Spleen (tissue), 11 donors: ENCODE results near the gene OBP2B. TPM values are rescaled to one million over a fixed set of nuclear protein-coding genes. Genes with fewer than 3 reads are reported as not detected.

Source experiments
- DNase-seq: peaks from one replicate; pipeline ENCODE4 v3.0.0-alpha.2; 2020
- H3K27ac ChIP-seq, 8 donors: fragments of 200-600 bp; sonication (generic) in 7 of 8; 1 replicate in 4 of 8; 2 replicates in 4 of 8; pipeline versions ENCODE4 v1.5.0 to v1.8.0; 2016 to 2021; ENCODE audit warnings: inconsistent platforms in 4 of 8, mild to moderate bottlenecking in 4 of 8, moderate library complexity in 1 of 8
- H3K27me3 ChIP-seq, 7 donors: fragments of 200-600 bp; sonication (generic) in 6 of 7; replicated peaks in 1 of 7; 1 replicate in 4 of 7; 2 replicates in 3 of 7; pipeline versions ENCODE4 v1.5.0 to v1.8.0; 2016 to 2021; ENCODE audit warnings: inconsistent platforms in 3 of 7, mild to moderate bottlenecking in 1 of 7
- H3K36me3 ChIP-seq, 6 donors: fragments of 200-600 bp; sonication (generic) in 5 of 6; 1 replicate in 4 of 6; 2 replicates in 2 of 6; pipeline versions ENCODE4 v1.5.0 to v1.8.0; 2016 to 2021; ENCODE audit warnings: inconsistent platforms in 2 of 6
- H3K4me1 ChIP-seq, 6 donors: fragments of 200-600 bp; sonication (generic) in 5 of 6; 1 replicate in 3 of 6; 2 replicates in 3 of 6; pipeline versions ENCODE4 v1.5.0 to v1.8.0; 2016 to 2021; ENCODE audit warnings: inconsistent platforms in 3 of 6
- H3K4me3 ChIP-seq, 8 donors: fragments of 200-600 bp; sonication (generic) in 7 of 8; 1 replicate in 4 of 8; 2 replicates in 4 of 8; pipeline versions ENCODE4 v1.5.0 to v1.8.0; 2016 to 2021; ENCODE audit warnings: inconsistent platforms in 4 of 8, mild to moderate bottlenecking in 4 of 8, moderate library complexity in 2 of 8
- H3K9me3 ChIP-seq, 8 donors: fragments of 200-600 bp; sonication (generic) in 7 of 8; 1 replicate in 4 of 8; 2 replicates in 4 of 8; pipeline versions ENCODE4 v1.5.0 to v1.8.0; 2016 to 2021; ENCODE audit warnings: inconsistent platforms in 4 of 8
- CTCF ChIP-seq, 11 experiments: fragments of 200-600 bp in 7 of 11; fragments of 450-650 bp in 4 of 11; sonication (generic) in 4 of 11; IDR thresholded peaks in 8 of 11; conservative IDR thresholded peaks in 3 of 11; 1 replicate in 7 of 11; 2 replicates in 4 of 11; pipeline versions ENCODE4 v1.4.0 to v1.8.0; 2016 to 2021; ENCODE audit warnings: antibody characterized with exemption in 11 of 11, inconsistent platforms in 4 of 11, mild to moderate bottlenecking in 1 of 11
- POLR2A ChIP-seq, 3 donors: fragments of 450-650 bp; IDR thresholded peaks; one replicate each; pipeline ENCODE4 v1.5.1; 2017; ENCODE audit warnings: antibody characterized with exemption in 3 of 3, mild to moderate bottlenecking in 1 of 3
- POLR2AphosphoS5 ChIP-seq, 3 donors: sonication (generic); formaldehyde crosslinking; IDR thresholded peaks; one replicate each; pipeline ENCODE4 v1.5.1; 2017; ENCODE audit warnings: antibody characterized with exemption in 3 of 3
- WGBS, 5 donors: extraction: QIAGEN DNeasy Blood & Tissue Kit in 3 of 5; methylation state at CpG; one replicate each; pipeline versions ENCODE4 v1.1.5 to v1.1.7; 2013 to 2018; 5-methylcytosine and 5-hydroxymethylcytosine counted together
- intact Hi-C: fragments of 100-400 bp; cut with DNase I; formaldehyde crosslinking; loops from one replicate; pipeline ENCODE4 v1.15.0; 2023; ENCODE audit warnings: low total_unique reads
- polyA plus RNA-seq, 3 donors: library from polyadenylated mRNA; stranded (reverse); fragments of 200-250 nt; gene quantifications; one replicate each; pipeline ENCODE4 v1.2.1, GENCODE V29; 2013
- total RNA-seq, 7 donors: library from RNA; depleted of rRNA in 3 of 7; stranded (reverse); fragments of >200 nt in 3 of 7; fragmentation: NEBNext Ultra II Directional in 4 of 7; extraction: Animal tissue kit (Norgen Biotek cat#: 25700) in 4 of 7; gene quantifications; one replicate each; pipeline versions ENCODE4 v1.1.0 to v1.2.1, GENCODE V29; 2016 to 2021
- donor health status: healthy with polysubstance abuse.
- donor health status: DM: no; HTN: no; CAD: no; lungs with moderate emphysema.
- donor health status: DM: no; HTN: no; CAD: no.
- donor health status: Bipolar disorder and iron deficiency.
- donor health status: healthy.
- donor health status: DM: no; HTN: no; CAD: no.
- donor health status: DM: yes; HTN: yes; CAD: no.

The OBP2B gene
- total and polyA plus RNA-seq, 10 donors, result 0.16 to 0.95 (median 0.38) TPM; not detected in 7

DNA sequence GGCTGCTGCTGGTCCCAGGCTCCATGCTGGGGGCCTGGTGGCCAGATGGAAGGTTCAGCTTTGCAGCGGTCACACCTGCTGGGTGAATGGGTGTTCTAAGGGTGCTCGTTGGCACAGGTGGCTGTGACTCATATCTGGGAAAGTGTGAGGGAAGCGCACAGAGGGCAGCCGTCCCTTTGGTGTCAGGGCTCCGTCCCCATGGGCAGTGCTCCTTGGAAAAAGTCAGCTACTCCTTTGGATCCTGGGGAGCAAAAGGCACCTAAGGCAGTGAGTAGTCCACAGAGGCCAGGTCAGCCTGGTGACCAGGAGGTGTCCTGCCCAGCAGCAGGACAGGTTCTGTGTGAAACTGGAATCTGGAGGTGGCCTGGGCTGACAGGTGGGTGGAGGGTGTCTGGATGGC is 26.9 kb downstream of the OBP2B start:
- no peak overlapping the region for H3K27ac ChIP-seq
- H3K4me3 ChIP-seq, result no peak overlapping the region
- intact Hi-C loops, result loop anchor here (5.0 to 10.0 kb wide), 2 partner anchors 145 to 223 kb away; no protein-coding TSS in a partner anchor
- peak; percentile 46 for DNase-seq
- no peaks in the 10 kb centered on the region for H3K36me3 ChIP-seq
- TF ChIP-seq POLR2A (IDR thresholded peaks at IDR 0.05), result no peak
- no peak for TF ChIP-seq POLR2AphosphoS5 (IDR thresholded peaks at IDR 0.05)
- TF ChIP-seq CTCF (IDR thresholded peaks at IDR 0.05 in 8 of 11, conservative IDR thresholded peaks at IDR 0.05 in 3 of 11), result no peak
- WGBS, 5 donors, result 72 to 90% (median 81%) methylated on average over 5 of the region's 5 CpGs
- H3K9me3 ChIP-seq, result no peaks in the 10 kb centered on the region
- H3K4me1 ChIP-seq, result peaks cover 0 to 20% (median 12%) of the 10 kb centered on the region in 6 donors
- peaks cover 0 to 43% (median 3%) of the 10 kb centered on the region in 7 donors for H3K27me3 ChIP-seq

- Histone ChIP-seq H3K27me3 (peaks cover 0 to 37% (median 3%) of the 10 kb centered on the region in 7 donors), H3K9me3 (no peaks in the 10 kb centered on the region), H3K36me3 (no peaks in the 10 kb centered on the region), H3K27ac (no peak overlapping the region), H3K4me1 (peaks cover 0 to 20% (median 12%) of the 10 kb centered on the region in 6 donors), H3K4me3 (no peak overlapping the region)
- intact Hi-C loops, result loop anchor here (5.0 to 10.0 kb wide), 2 partner anchors 146 to 223 kb away; no protein-coding TSS in a partner anchor
- WGBS, 5 donors, result 57 to 86% (median 81%) methylated on average over 3 of the region's 3 CpGs
- TF ChIP-seq CTCF (IDR thresholded peaks at IDR 0.05 in 8 of 11, conservative IDR thresholded peaks at IDR 0.05 in 3 of 11) (no peak), POLR2A (IDR thresholded peaks at IDR 0.05) (no peak)
- DNase-seq, result no peak
Observed at GRCh38 chr9:133181561-133181960, 27.5 kb downstream of the OBP2B start.

GRCh38 chr9:133180953-133181352 is 28.1 kb downstream of the OBP2B start:
- DNase-seq, result no peak
- intact Hi-C loops, result loop anchor here (5.0 to 10.0 kb wide), 2 partner anchors 146 to 224 kb away; no protein-coding TSS in a partner anchor
- no peak overlapping the region for H3K4me3 ChIP-seq
- H3K27me3 ChIP-seq, result peaks cover 0 to 34% (median 3%) of the 10 kb centered on the region in 7 donors
- no peaks in the 10 kb centered on the region for H3K36me3 ChIP-seq
- 68 to 85% (median 78%) methylated on average over 5 of the region's 5 CpGs for whole genome bisulfite sequencing, 5 donors
- TF ChIP-seq POLR2A (IDR thresholded peaks at IDR 0.05) (no peak), CTCF (IDR thresholded peaks at IDR 0.05 in 8 of 11, conservative IDR thresholded peaks at IDR 0.05 in 3 of 11) (no peak), POLR2AphosphoS5 (IDR thresholded peaks at IDR 0.05) (no peak)
- H3K27ac ChIP-seq, result no peak overlapping the region
- H3K9me3 ChIP-seq, result no peaks in the 10 kb centered on the region
- peaks cover 0 to 17% (median 9%) of the 10 kb centered on the region in 6 donors for H3K4me1 ChIP-seq

DNA sequence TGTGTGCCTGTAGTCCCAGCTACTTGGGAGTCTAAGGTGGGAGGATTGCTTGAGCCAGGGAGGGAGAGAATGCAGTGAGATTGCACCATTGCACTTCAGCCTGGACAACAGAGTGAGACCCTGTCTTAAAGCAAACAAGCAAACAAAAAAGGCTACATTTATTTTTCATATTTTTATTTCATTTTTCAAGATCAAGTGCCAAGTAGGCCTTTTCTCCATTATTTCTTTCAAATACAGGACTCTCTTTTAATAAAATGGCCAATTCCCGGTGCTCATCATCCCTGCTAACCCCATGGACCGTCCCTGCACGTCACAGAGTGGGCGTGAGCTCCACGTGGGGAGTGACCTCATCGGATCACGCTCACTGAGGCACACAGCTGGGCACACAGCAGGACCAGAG is 36.0 kb downstream of the OBP2B start:
- Histone ChIP-seq H3K9me3 (no peaks in the 10 kb centered on the region), H3K4me1 (peaks cover 0 to 18% (median 3%) of the 10 kb centered on the region in 6 donors), H3K27me3 (peaks cover 0 to 10% (median 7%) of the 10 kb centered on the region in 7 donors), H3K36me3 (no peaks in the 10 kb centered on the region), H3K27ac (no peak overlapping the region), H3K4me3 (no peak overlapping the region)
- TF ChIP-seq POLR2A (IDR thresholded peaks at IDR 0.05) (no peak), POLR2AphosphoS5 (IDR thresholded peaks at IDR 0.05) (no peak), CTCF (IDR thresholded peaks at IDR 0.05 in 8 of 11, conservative IDR thresholded peaks at IDR 0.05 in 3 of 11) (no peak)
- WGBS, 5 donors, result 86 to 92% (median 90%) methylated on average over 7 of the region's 7 CpGs
- DNase-seq, result peak; percentile 41
- intact Hi-C loops, result no loop called here
